HepG2 (cell line): ENCODE results near the gene NOL12. TPM values are rescaled to one million over a fixed set of nuclear protein-coding genes. Genes with fewer than 3 reads are reported as not detected.

Experiments
- ATAC-seq: fragments of 200-7000 bp; cut with Tn5 transposase; 3 replicates; pipeline ENCODE4 v1.9.1; 2020; ENCODE audit warnings: mild to moderate bottlenecking, moderate library complexity
- BruUV-seq: library from RNA; stranded (reverse); fragments of 400-500 nt; replicated peaks from 2 replicates; lab custom pipeline; 2021; lab: Mats Ljungman, UMichigan
- CTCF ChIA-PET: fragments of 300-600 bp; formaldehyde crosslinking; extraction: SDS; loops from one replicate; lab custom pipeline; 2021; ENCODE audit warnings: low total read pairs, inconsistent platforms, low intra/inter-chr PET ratio; lab: Yijun Ruan, JAX
- POLR2A ChIA-PET: fragments of 350-600 bp; sonication (Branson Sonifier 250); formaldehyde crosslinking; loops from one replicate; lab custom pipeline; 2020; ENCODE audit warnings: antibody characterized with exemption, inconsistent platforms; lab: Yijun Ruan, JAX
- DNase-seq: peaks from one replicate; pipeline ENCODE4 v3.0.0-alpha.2; 2015; ENCODE audit warnings: low spot score
- FAIRE-seq: peaks from 3 replicates; lab custom pipeline; 2011; peaks lifted over from hg19 to GRCh38; lab: Jason Lieb, UNC
- H2AFZ ChIP-seq: one replicate; pipeline ENCODE4 v1.6.1; 2011; ENCODE audit warnings: low read length, inconsistent platforms
- H3K27ac ChIP-seq: fragments of 300-600 bp; 3 replicates; pipeline ENCODE4 v1.8.0; 2011; ENCODE audit warnings: mixed run types, mild to moderate bottlenecking, mixed read lengths, low read length, inconsistent platforms; ENCODE audit not compliant: insufficient read depth; ENCODE audit errors: extremely low read length
- H3K27me3 ChIP-seq, 2 experiments: fragments of 200-600 bp in 1 of 2; 2 replicates in 1 of 2; 3 replicates in 1 of 2; pipeline versions ENCODE4 v1.6.0 to v1.8.0; 2011; ENCODE audit warnings: low read length in 2 of 2, mild to moderate bottlenecking in 2 of 2, moderate library complexity in 2 of 2, inconsistent platforms in 1 of 2; ENCODE audit not compliant: insufficient read depth in 2 of 2, control insufficient read depth in 1 of 2
- H3K36me3 ChIP-seq, 2 experiments: fragments of 200-600 bp in 1 of 2; replicated peaks in 1 of 2; 2 replicates in 1 of 2; 3 replicates in 1 of 2; pipeline versions ENCODE4 v1.5.1 to v1.8.0; 2011; ENCODE audit warnings: low read length in 2 of 2, inconsistent platforms in 1 of 2; ENCODE audit not compliant: insufficient read depth in 2 of 2, control insufficient read depth in 1 of 2
- H3K4me1 ChIP-seq: 2 replicates; pipeline ENCODE4 v1.5.1; 2012; ENCODE audit warnings: low read length, inconsistent platforms; ENCODE audit not compliant: insufficient read depth
- H3K4me2 ChIP-seq: 2 replicates; pipeline ENCODE4 v1.6.0; 2011; ENCODE audit warnings: low read depth, low read length, inconsistent platforms
- H3K4me3 ChIP-seq, 3 experiments: fragments of 200-600 bp in 1 of 3; sonication (generic), shearing (Covaris generic) in 1 of 3; replicated peaks in 1 of 3; 2 replicates each; pipeline ENCODE4 v1.5.1; 2011 to 2016; ENCODE audit warnings: low read length in 3 of 3, inconsistent platforms in 2 of 3, low read depth in 2 of 3, mild to moderate bottlenecking in 2 of 3, control low read depth in 1 of 3, mixed read lengths in 1 of 3; ENCODE audit not compliant: insufficient read depth in 1 of 3
- H3K79me2 ChIP-seq: one replicate; pipeline ENCODE4 v1.6.1; 2011; ENCODE audit warnings: low read length, inconsistent platforms; ENCODE audit not compliant: insufficient read depth
- H3K9ac ChIP-seq: 2 replicates; pipeline ENCODE4 v1.6.0; 2011; ENCODE audit warnings: mild to moderate bottlenecking, low read depth, low read length, inconsistent platforms; ENCODE audit not compliant: insufficient read depth
- H3K9me3 ChIP-seq: 2 replicates; pipeline ENCODE4 v1.5.1; 2012; ENCODE audit warnings: mild to moderate bottlenecking, low read length
- H4K20me1 ChIP-seq: 2 replicates; pipeline ENCODE4 v1.6.0; 2011; ENCODE audit warnings: inconsistent platforms, mild to moderate bottlenecking, low read length, moderate library complexity; ENCODE audit not compliant: insufficient read depth
- CENPX ChIP-seq: sonication (generic); formaldehyde crosslinking; IDR thresholded peaks from 2 replicates; pipeline ENCODE4 v1.9.0; 2021; ENCODE audit warnings: mild to moderate bottlenecking, missing genetic modification reagents, moderate library complexity
- DRAP1 ChIP-seq: IDR thresholded peaks from 2 replicates; pipeline ENCODE4 v1.6.1; 2016; ENCODE audit warnings: missing genetic modification reagents, missing compliant biosample characterization
- MAFK ChIP-seq, 2 experiments: IDR thresholded peaks in 1 of 2; conservative IDR thresholded peaks in 1 of 2; 2 replicates each; pipeline ENCODE4 v1.6.1; 2011; ENCODE audit warnings: improper control_type of control experiment in 2 of 2, low read length in 2 of 2
- PBX3 ChIP-seq: sonication (generic); formaldehyde crosslinking; IDR thresholded peaks from 2 replicates; pipeline ENCODE4 v1.8.1; 2023; ENCODE audit warnings: missing genetic modification reagents, inconsistent platforms, borderline replicate concordance
- SMAD3 ChIP-seq: sonication (generic); formaldehyde crosslinking; IDR thresholded peaks from 2 replicates; pipeline ENCODE4 v1.4.0; 2020; ENCODE audit warnings: missing genetic modification reagents
- SP2 ChIP-seq: sonication (generic); formaldehyde crosslinking; IDR thresholded peaks from 2 replicates; pipeline ENCODE4 v1.5.1; 2020; ENCODE audit warnings: mild to moderate bottlenecking, missing genetic modification reagents
- SRSF9 ChIP-seq: fragments of 200-400 bp; formaldehyde crosslinking; IDR thresholded peaks from 2 replicates; pipeline ENCODE4 v1.6.1; 2018; ENCODE audit warnings: borderline replicate concordance, mild to moderate bottlenecking, low read depth, low read length; ENCODE audit not compliant: insufficient read depth, poor library complexity, severe bottlenecking
- SRY ChIP-seq: sonication (generic); formaldehyde crosslinking; IDR thresholded peaks from 2 replicates; pipeline ENCODE4 v1.8.0; 2022; ENCODE audit warnings: mild to moderate bottlenecking, missing genetic modification reagents
- ZMYM2 ChIP-seq: sonication (generic); formaldehyde crosslinking; IDR thresholded peaks from 2 replicates; pipeline ENCODE4 v1.8.0; 2022; ENCODE audit warnings: mild to moderate bottlenecking, missing genetic modification reagents
- ZNF362 ChIP-seq: sonication (generic); formaldehyde crosslinking; IDR thresholded peaks from 2 replicates; pipeline ENCODE4 v1.4.0; 2020; ENCODE audit warnings: missing genetic modification reagents, mild to moderate bottlenecking, borderline replicate concordance
- ZNF547 ChIP-seq: sonication (generic); formaldehyde crosslinking; IDR thresholded peaks from 2 replicates; pipeline ENCODE4 v1.5.1; 2020; ENCODE audit warnings: mild to moderate bottlenecking, missing genetic modification reagents
- ZNF792 ChIP-seq: IDR thresholded peaks from 2 replicates; pipeline ENCODE4 v1.6.1; 2016
- ZSCAN22 ChIP-seq: sonication (generic); formaldehyde crosslinking; IDR thresholded peaks from 2 replicates; pipeline ENCODE4 v1.4.0; 2020; ENCODE audit warnings: mild to moderate bottlenecking, missing genetic modification reagents
- WGBS: methylation state at CpG from one replicate; pipeline ENCODE4 v1.1.6; 2017; ENCODE audit warnings: low lambda C conversion rate; 5-methylcytosine and 5-hydroxymethylcytosine counted together
- in situ Hi-C: cut with HindIII; loops from 2 replicates; pipeline ENCODE4 v1.10.0; 2017; ENCODE audit warnings: low pct_unique_long_range_greater_than_20kb; ENCODE audit not compliant: extremely low pct_ligation_motif_present
- intact Hi-C: fragments of 100-400 bp; cut with micrococcal nuclease; formaldehyde crosslinking; loops from one replicate; pipeline ENCODE4 v1.10.0; 2022; ENCODE audit not compliant: unreplicated experiment
- polyA plus RNA-seq, 8 experiments: library from polyadenylated mRNA; depleted of rRNA in 3 of 8; stranded (reverse) in 7 of 8; unstranded in 1 of 8; fragments of >200 nt; fragmentation: Illumina TruSeq in 4 of 8; extraction: Trizol in 4 of 8; gene quantifications; 2 replicates each; pipeline versions ENCODE4 v1.2.1 to v1.2.3, GENCODE V29; 2011 to 2016; ENCODE audit warnings: low read depth in 4 of 8, missing spikeins in 1 of 8, mixed read lengths in 1 of 8; ENCODE audit not compliant: insufficient read depth in 1 of 8
- total RNA-seq, 5 experiments: library from RNA; depleted of rRNA; stranded (reverse); fragments of >200 nt; fragmentation: Illumina TruSeq; extraction: Trizol; gene quantifications; 2 replicates each; pipeline ENCODE4 v1.2.3, GENCODE V29; 2016; ENCODE audit warnings: low read depth in 1 of 5

NOL12 gene
- total and polyA plus RNA-seq, 2 of the 13 experiments (the other 11 are each of a cell fraction or from before 2014, with no cell fraction given): 14.3 to 31.4 TPM

- Histone ChIP-seq H3K4me3 (no peak overlapping the region), H3K79me2 (no peaks in the 10 kb centered on the region), H3K27ac (no peak overlapping the region), H3K36me3 (no peaks in the 10 kb centered on the region), H3K4me2 (no peak overlapping the region), H3K9ac (no peak overlapping the region), H3K27me3 (no peaks in the 10 kb centered on the region), H3K9me3 (no peaks in the 10 kb centered on the region), H2AFZ (no peak overlapping the region), H4K20me1 (no peaks in the 10 kb centered on the region), H3K4me1 (peaks cover 46% of the 10 kb centered on the region)
- in situ Hi-C loops: no loop called here
- POLR2A ChIA-PET: no interaction called here
- CTCF ChIA-PET: no interaction called here
- TF ChIP-seq CENPX (CRISPR knock-in tag) (no peak), SRSF9 (no peak), MAFK (conservative IDR thresholded peaks at IDR 0.05 in 1 of 2, IDR thresholded peaks at IDR 0.05 in 1 of 2; ENCODE audit: low read length in 2 of 2) (no peak), ZMYM2 (no peak), PBX3 (CRISPR knock-in tag) (no peak)
- intact Hi-C loops: no loop called here
- 92% methylated on average over 1 of the region's 1 CpG for WGBS
- DNase-seq: no peak
- no peak for ATAC-seq
- no TSS peak for BruUV-seq
- FAIRE-seq: no peak
Measured at GRCh38 chr22:37728620-37729019, 42.5 kb downstream of the NOL12 start.

- DNase-seq: peak; percentile 99
- Histone ChIP-seq H3K9me3 (no peaks in the 10 kb centered on the region), H3K9ac (peak overlapping the region; percentile 75), H3K4me2 (peak overlapping the region; percentile 86), H3K4me1 (peaks cover 79% of the 10 kb centered on the region), H3K79me2 (no peaks in the 10 kb centered on the region), H2AFZ (no peak overlapping the region), H3K27me3 (no peaks in the 10 kb centered on the region), H3K4me3 (peak overlapping the region; percentile 10 to 60 (median 24); a peak in 4 of 6 replicates), H3K36me3 (no peaks in the 10 kb centered on the region), H3K27ac (peak overlapping the region; percentile 92), H4K20me1 (no peaks in the 10 kb centered on the region)
- intact Hi-C loops (no loop called here), in situ Hi-C loops (no loop called here)
- ChIA-PET CTCF (no interaction called here), POLR2A (interaction anchor here (0.6 to 1.5 kb wide), 5 partner anchors 11 to 379 kb away, joined by 3 to 4 read pairs (median 4); partner anchors contain the start of genes GGA1 and NOL12)
- WGBS: 13% methylated on average over 13 of the region's 13 CpGs
- peak; percentile 83 for ATAC-seq
- BruUV-seq: no TSS peak
- peak; percentile 100 for FAIRE-seq
- TF ChIP-seq SRY (CRISPR knock-in tag): no peak
- TF ChIP-seq SP2 (CRISPR knock-in tag): peak; percentile 83
- TF ChIP-seq ZNF362: peak; percentile 87
- no peak for TF ChIP-seq ZSCAN22 (CRISPR knock-in tag)
- TF ChIP-seq ZNF792 (CRISPR knock-in tag): 0 out of 2 replicates have a peak, but pooled peaks have one; percentile 39
- no peak for TF ChIP-seq ZNF547 (CRISPR knock-in tag)
- peak; percentile 76 for TF ChIP-seq DRAP1 (CRISPR knock-in tag)
- TF ChIP-seq SMAD3 (CRISPR knock-in tag): 0 out of 2 replicates have a peak, but pooled peaks have one; percentile 38
Measured at GRCh38 chr22:37731804-37732471, 45.8 kb downstream of the NOL12 start.
